Esophagus squamous epithelium (tissue), 5 donors: Measurements from ENCODE around the gene ISL2. TPM values are rescaled to one million over a fixed set of nuclear protein-coding genes. Genes with fewer than 3 reads are reported as not detected.

Experiments used
- DNase-seq: peaks from one replicate; lab custom pipeline; 2025; lab: John Stamatoyannopoulos, UW
- H3K27ac ChIP-seq, 4 donors: fragments of 200-600 bp; sonication (generic); one replicate each; pipeline ENCODE4 v1.5.1; 2016 to 2019; ENCODE audit warnings: mild to moderate bottlenecking in 1 of 4
- H3K27me3 ChIP-seq, 4 donors: fragments of 200-600 bp; sonication (generic); 1 replicate in 3 of 4; 2 replicates in 1 of 4; pipeline versions ENCODE4 v1.5.1 to v1.6.0; 2017 to 2021; ENCODE audit warnings: antibody characterized with exemption in 1 of 4
- H3K36me3 ChIP-seq, 3 donors: fragments of 200-600 bp; sonication (generic); one replicate each; pipeline ENCODE4 v1.5.1; 2016 to 2019
- H3K4me1 ChIP-seq, 3 donors: fragments of 200-600 bp; sonication (generic); one replicate each; pipeline ENCODE4 v1.5.1; 2017 to 2019
- H3K4me3 ChIP-seq, 4 donors: fragments of 200-600 bp; sonication (generic); 1 replicate in 3 of 4; 2 replicates in 1 of 4; pipeline ENCODE4 v1.5.1; 2016 to 2019; ENCODE audit warnings: mild to moderate bottlenecking in 2 of 4, moderate library complexity in 1 of 4
- H3K9me3 ChIP-seq, 3 donors: fragments of 200-600 bp; sonication (generic); one replicate each; pipeline ENCODE4 v1.5.1; 2016 to 2019
- POLR2A ChIP-seq, 4 donors: fragments of 450-650 bp; IDR thresholded peaks; one replicate each; pipeline ENCODE4 v1.6.1; 2017; ENCODE audit warnings: antibody characterized with exemption in 4 of 4, mild to moderate bottlenecking in 4 of 4, moderate library complexity in 3 of 4
- WGBS, 2 donors: methylation state at CpG; one replicate each; pipeline ENCODE4 v1.1.5; 2018; 5-methylcytosine and 5-hydroxymethylcytosine counted together
- intact Hi-C: fragments of 100-400 bp; cut with DNase I; formaldehyde crosslinking; loops from one replicate; pipeline ENCODE4 v1.15.0; 2022
- total RNA-seq, 4 donors: library from RNA; depleted of rRNA; stranded (reverse); fragments of >200 nt; gene quantifications; one replicate each; pipeline ENCODE4 v1.1.0, GENCODE V29; 2016
- TF ChIP-seq, protein P1 (sequence below), 6 experiments: fragments of 450-650 bp in 4 of 6; fragments of 200-600 bp in 2 of 6; sonication (generic) in 2 of 6; IDR thresholded peaks; one replicate each; pipeline ENCODE4 v1.5.1; 2016 to 2019; ENCODE audit warnings: antibody characterized with exemption in 6 of 6, mild to moderate bottlenecking in 4 of 6, moderate library complexity in 4 of 6
- donor health status: DM: yes; HTN: yes; CAD: no.

ISL2 gene
- total RNA-seq, 4 donors from 2014 or later: 0.22 to 0.95 (median 0.70) TPM; not detected in 1

GRCh38 chr15:76363251-76363650, 26.7 kb downstream of the ISL2 start:
- Histone ChIP-seq H3K9me3 (no peaks in the 10 kb centered on the region), H3K4me1 (peaks cover 0 to 5% (median 3%) of the 10 kb centered on the region in 3 donors), H3K36me3 (peaks cover 0 to 8% (median 0%) of the 10 kb centered on the region in 3 donors), H3K27me3 (no peaks in the 10 kb centered on the region), H3K4me3 (no peak overlapping the region), H3K27ac (no peak overlapping the region)
- DNase-seq: no peak
- intact Hi-C loops: no loop called here
- TF ChIP-seq POLR2A (IDR thresholded peaks at IDR 0.05): no peak
- TF ChIP-seq, protein P1, sequence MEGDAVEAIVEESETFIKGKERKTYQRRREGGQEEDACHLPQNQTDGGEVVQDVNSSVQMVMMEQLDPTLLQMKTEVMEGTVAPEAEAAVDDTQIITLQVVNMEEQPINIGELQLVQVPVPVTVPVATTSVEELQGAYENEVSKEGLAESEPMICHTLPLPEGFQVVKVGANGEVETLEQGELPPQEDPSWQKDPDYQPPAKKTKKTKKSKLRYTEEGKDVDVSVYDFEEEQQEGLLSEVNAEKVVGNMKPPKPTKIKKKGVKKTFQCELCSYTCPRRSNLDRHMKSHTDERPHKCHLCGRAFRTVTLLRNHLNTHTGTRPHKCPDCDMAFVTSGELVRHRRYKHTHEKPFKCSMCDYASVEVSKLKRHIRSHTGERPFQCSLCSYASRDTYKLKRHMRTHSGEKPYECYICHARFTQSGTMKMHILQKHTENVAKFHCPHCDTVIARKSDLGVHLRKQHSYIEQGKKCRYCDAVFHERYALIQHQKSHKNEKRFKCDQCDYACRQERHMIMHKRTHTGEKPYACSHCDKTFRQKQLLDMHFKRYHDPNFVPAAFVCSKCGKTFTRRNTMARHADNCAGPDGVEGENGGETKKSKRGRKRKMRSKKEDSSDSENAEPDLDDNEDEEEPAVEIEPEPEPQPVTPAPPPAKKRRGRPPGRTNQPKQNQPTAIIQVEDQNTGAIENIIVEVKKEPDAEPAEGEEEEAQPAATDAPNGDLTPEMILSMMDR (IDR thresholded peaks at IDR 0.05): no peak
- WGBS, 2 donors: 57 to 67% methylated on average over 1 to 2 of the region's 2 CpGs

DNA sequence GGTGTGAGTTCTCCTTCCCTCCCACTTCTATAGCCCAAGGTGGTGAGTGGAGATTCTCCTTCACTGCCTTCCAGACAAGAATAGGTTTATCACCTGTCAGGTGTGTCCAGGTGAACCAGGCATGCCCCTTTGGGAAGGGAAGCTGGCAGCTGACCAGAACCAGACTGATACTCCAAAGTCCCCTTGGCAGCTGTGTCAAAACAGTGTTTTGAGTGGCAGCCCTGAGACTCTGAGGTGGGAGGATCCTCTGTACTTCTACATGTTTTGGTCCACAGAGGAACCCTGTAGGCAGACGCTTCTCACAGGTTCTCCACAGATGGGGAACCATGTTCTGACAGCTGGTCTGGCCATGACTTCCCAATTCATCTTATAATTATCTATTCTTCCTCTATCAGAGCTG, 30.1 kb downstream of the ISL2 start:
- no peaks in the 10 kb centered on the region for H3K9me3 ChIP-seq
- H3K4me1 ChIP-seq: peaks cover 0 to 12% (median 9%) of the 10 kb centered on the region in 3 donors
- TF ChIP-seq POLR2A (IDR thresholded peaks at IDR 0.05): no peak
- TF ChIP-seq, protein P1 (IDR thresholded peaks at IDR 0.05): no peak
- no peak overlapping the region for H3K27ac ChIP-seq
- no peak for DNase-seq
- no peak overlapping the region for H3K4me3 ChIP-seq
- WGBS, 2 donors: 90 to 100% methylated on average over 1 of the region's 1 CpG
- peaks cover 0 to 11% (median 0%) of the 10 kb centered on the region in 3 donors for H3K36me3 ChIP-seq
- intact Hi-C loops: no loop called here
- H3K27me3 ChIP-seq: no peaks in the 10 kb centered on the region

- H3K27me3 ChIP-seq: no peaks in the 10 kb centered on the region
- 49 to 50% methylated on average over 10 to 11 of the region's 11 CpGs for WGBS, 2 donors
- H3K4me1 ChIP-seq: peaks cover 0 to 12% (median 9%) of the 10 kb centered on the region in 3 donors
- no peak overlapping the region for H3K4me3 ChIP-seq
- no peak overlapping the region for H3K27ac ChIP-seq
- no peaks in the 10 kb centered on the region for H3K9me3 ChIP-seq
- H3K36me3 ChIP-seq: peaks cover 0 to 24% (median 0%) of the 10 kb centered on the region in 3 donors
- intact Hi-C loops: no loop called here
- no peak for DNase-seq
- TF ChIP-seq POLR2A (IDR thresholded peaks at IDR 0.05): no peak
- TF ChIP-seq, protein P1 (IDR thresholded peaks at IDR 0.05): no peak
These were observed 31.6 kb downstream of the ISL2 start for GRCh38 chr15:76368122-76368621.

DNA sequence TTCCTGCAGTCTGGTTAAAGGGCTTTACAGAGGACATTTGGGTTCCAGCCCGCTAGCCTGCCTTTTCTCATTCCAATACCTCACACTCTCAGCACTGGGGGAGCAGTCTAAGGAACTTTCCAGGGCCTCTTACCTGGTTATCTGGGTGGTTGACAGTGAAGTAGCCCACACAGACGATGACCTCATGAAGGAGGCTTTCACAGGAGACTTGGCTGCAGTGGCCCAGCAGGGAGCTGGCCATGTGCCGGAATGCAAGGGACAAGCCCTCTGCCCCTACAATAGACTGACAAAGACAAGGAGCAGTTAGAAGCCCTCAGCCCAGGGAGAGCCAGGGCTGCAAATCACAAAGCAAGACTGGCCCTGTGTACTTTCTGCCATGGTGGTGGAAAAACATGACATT, 39.5 kb downstream of the ISL2 start:
- TF ChIP-seq, protein P1 (IDR thresholded peaks at IDR 0.05): no peak
- no peak for TF ChIP-seq POLR2A (IDR thresholded peaks at IDR 0.05)
- Histone ChIP-seq H3K27ac (no peak overlapping the region), H3K4me1 (no peaks in the 10 kb centered on the region), H3K36me3 (peaks cover 0 to 37% (median 0%) of the 10 kb centered on the region in 3 donors), H3K9me3 (no peaks in the 10 kb centered on the region), H3K27me3 (no peaks in the 10 kb centered on the region), H3K4me3 (no peak overlapping the region)
- no peak for DNase-seq
- intact Hi-C loops: no loop called here
- 92 to 100% methylated on average over 1 of the region's 3 CpGs for WGBS, 2 donors

- TF ChIP-seq, protein P1 (IDR thresholded peaks at IDR 0.05): no peak
- no peak for TF ChIP-seq POLR2A (IDR thresholded peaks at IDR 0.05)
- no peaks in the 10 kb centered on the region for H3K4me1 ChIP-seq
- H3K27me3 ChIP-seq: no peaks in the 10 kb centered on the region
- no peak for DNase-seq
- no peak overlapping the region for H3K27ac ChIP-seq
- H3K4me3 ChIP-seq: no peak overlapping the region
- peaks cover 0 to 44% (median 0%) of the 10 kb centered on the region in 3 donors for H3K36me3 ChIP-seq
- H3K9me3 ChIP-seq: no peaks in the 10 kb centered on the region
- intact Hi-C loops: no loop called here
- WGBS, 2 donors: 79 to 86% methylated on average over 8 of the region's 8 CpGs
These were observed 40.2 kb downstream of the ISL2 start for GRCh38 chr15:76376816-76377215.
